ENCODE measurements around the gene FNDC3A.

- TF ChIP-seq CTCF (IDR thresholded peaks at IDR 0.05; ENCODE audit: insufficient read depth, low read length), result no peak
- TF ChIP-seq POLR2AphosphoS5 (IDR thresholded peaks at IDR 0.05; ENCODE audit: low read depth), result no peak
- TF ChIP-seq SPI1 (IDR thresholded peaks at IDR 0.05; ENCODE audit: borderline replicate concordance, low read depth), result no peak
Observed at GRCh38 chr13:49058761-49059160, 83.0 kb downstream of the FNDC3A start.

All from HL-60 (cell line).